H1 (cell line): ENCODE data around the gene KRTDAP. TPM values are rescaled to one million over a fixed set of nuclear protein-coding genes. Genes with fewer than 3 reads are reported as not detected.

Experiments used
- CTCF ChIA-PET: fragments of 300-600 bp; sonication (Branson Sonifier 250); formaldehyde crosslinking; loops from one replicate; lab custom pipeline; 2021; ENCODE audit not compliant: partially characterized antibody; lab: Charles Lee
- POLR2A ChIA-PET: fragments of 300-600 bp; sonication (Branson Sonifier 250); formaldehyde crosslinking; loops from one replicate; lab custom pipeline; 2021; ENCODE audit warnings: inconsistent platforms; ENCODE audit not compliant: partially characterized antibody; lab: Charles Lee
- DNase-seq, 2 experiments: peaks; one replicate each; pipeline versions ENCODE4 v3.0.0 to v3.0.0-alpha.2; 2010 to 2022; ENCODE audit warnings: low spot score in 2 of 2, low read depth in 1 of 2, mixed read lengths in 1 of 2
- FAIRE-seq: peaks from 2 replicates; lab custom pipeline; 2011; peaks lifted over from hg19 to GRCh38; lab: Jason Lieb, UNC
- H2AFZ ChIP-seq: 2 replicates; pipeline ENCODE4 v1.8.1; 2012; ENCODE audit warnings: low read length, inconsistent platforms
- H2AK5ac ChIP-seq: 2 replicates; pipeline ENCODE4 v1.6.1; 2013; ENCODE audit warnings: low read depth, low read length
- H2BK120ac ChIP-seq: replicated peaks from 2 replicates; pipeline ENCODE3; 2013; ENCODE audit warnings: low read depth, low read length, inconsistent platforms
- H2BK12ac ChIP-seq: 2 replicates; pipeline ENCODE4 v1.6.1; 2013; ENCODE audit warnings: low read depth, low read length
- H2BK15ac ChIP-seq: 2 replicates; pipeline ENCODE4 v1.6.1; 2013; ENCODE audit warnings: low read length
- H2BK20ac ChIP-seq: 2 replicates; pipeline ENCODE4 v1.6.1; 2013; ENCODE audit warnings: low read length
- H2BK5ac ChIP-seq: 2 replicates; pipeline ENCODE4 v1.6.1; 2013; ENCODE audit warnings: low read depth, low read length
- H3K14ac ChIP-seq: 2 replicates; pipeline ENCODE4 v1.6.1; 2013; ENCODE audit warnings: inconsistent platforms; ENCODE audit not compliant: insufficient read length
- H3K18ac ChIP-seq: 2 replicates; pipeline ENCODE4 v1.6.1; 2013; ENCODE audit warnings: low read length; ENCODE audit errors: extremely low read depth
- H3K23ac ChIP-seq: 2 replicates; pipeline ENCODE4 v1.6.1; 2013; ENCODE audit warnings: inconsistent platforms; ENCODE audit not compliant: insufficient read length
- H3K23me2 ChIP-seq: 2 replicates; pipeline ENCODE4 v1.6.1; 2013; ENCODE audit warnings: low read depth, low read length
- H3K27ac ChIP-seq: 2 replicates; pipeline ENCODE4 v1.6.1; 2011; ENCODE audit warnings: low read depth, low read length, inconsistent platforms
- H3K27me3 ChIP-seq, 4 experiments: replicated peaks in 1 of 4; 1 replicate in 1 of 4; 2 replicates in 3 of 4; pipeline versions ENCODE4 v1.6.1 to v1.8.1; 2011 to 2013; ENCODE audit warnings: low read length in 3 of 4, mild to moderate bottlenecking in 3 of 4, inconsistent platforms in 2 of 4, mixed read lengths in 2 of 4, moderate library complexity in 1 of 4; ENCODE audit not compliant: control insufficient read depth in 3 of 4, insufficient read depth in 3 of 4; ENCODE audit errors: extremely low read depth in 1 of 4
- H3K36me3 ChIP-seq, 4 experiments: 2 replicates each; pipeline versions ENCODE4 v1.6.1 to v1.8.1; 2011 to 2013; ENCODE audit warnings: mild to moderate bottlenecking in 4 of 4, low read length in 3 of 4, moderate library complexity in 2 of 4, control low read depth in 1 of 4, inconsistent platforms in 1 of 4; ENCODE audit not compliant: insufficient read depth in 4 of 4, control insufficient read depth in 2 of 4
- H3K4ac ChIP-seq: replicated peaks from 2 replicates; pipeline ENCODE3; 2013; ENCODE audit warnings: low read length, low read depth, mixed read lengths, inconsistent platforms; ENCODE audit not compliant: insufficient read length
- H3K4me1 ChIP-seq, 4 experiments: replicated peaks in 1 of 4; 1 replicate in 1 of 4; 2 replicates in 3 of 4; pipeline versions ENCODE4 v1.6.1 to v1.8.1; 2011 to 2013; ENCODE audit warnings: low read length in 3 of 4, inconsistent platforms in 2 of 4, mixed read lengths in 1 of 4; ENCODE audit not compliant: insufficient read depth in 4 of 4, control insufficient read depth in 3 of 4
- H3K4me2 ChIP-seq, 2 experiments: 2 replicates each; pipeline versions ENCODE4 v1.6.1 to v1.8.1; 2011 to 2013; ENCODE audit warnings: low read depth in 2 of 2, low read length in 2 of 2, control low read depth in 1 of 2, inconsistent platforms in 1 of 2, mild to moderate bottlenecking in 1 of 2; ENCODE audit not compliant: insufficient read depth in 1 of 2
- H3K4me3 ChIP-seq, 4 experiments: fragments of 200-600, 300-600 bp in 1 of 4; sonication (generic), shearing (Covaris generic), sonication (Bioruptor Twin) in 1 of 4; 2 replicates each; pipeline versions ENCODE4 v1.5.1 to v1.8.1; 2011 to 2016; ENCODE audit warnings: low read length in 4 of 4, low read depth in 3 of 4, control low read depth in 2 of 4, inconsistent platforms in 2 of 4, mild to moderate bottlenecking in 2 of 4, mixed read lengths in 1 of 4, moderate library complexity in 1 of 4; ENCODE audit not compliant: insufficient read depth in 2 of 4; ENCODE audit errors: extremely low read depth in 1 of 4
- H3K56ac ChIP-seq: replicated peaks from 2 replicates; pipeline ENCODE3; 2013; ENCODE audit warnings: low read depth, mild to moderate bottlenecking, mixed read lengths, low read length, inconsistent platforms; ENCODE audit not compliant: insufficient read length
- H3K79me1 ChIP-seq: 2 replicates; pipeline ENCODE4 v1.6.1; 2013; ENCODE audit warnings: low read depth, low read length, control low read depth
- H3K79me2 ChIP-seq, 2 experiments: 2 replicates each; pipeline versions ENCODE4 v1.6.1 to v1.8.1; 2012 to 2013; ENCODE audit warnings: low read length in 2 of 2, mild to moderate bottlenecking in 2 of 2, inconsistent platforms in 1 of 2; ENCODE audit not compliant: insufficient read depth in 2 of 2, control insufficient read depth in 1 of 2
- H3K9ac ChIP-seq, 4 experiments: replicated peaks in 1 of 4; 1 replicate in 1 of 4; 2 replicates in 3 of 4; pipeline versions ENCODE4 v1.6.1 to v1.8.1; 2011 to 2013; ENCODE audit warnings: low read depth in 3 of 4, low read length in 3 of 4, control low read depth in 2 of 4, mild to moderate bottlenecking in 2 of 4, moderate library complexity in 2 of 4, inconsistent platforms in 1 of 4; ENCODE audit errors: extremely low read depth in 1 of 4
- H3K9me3 ChIP-seq, 2 experiments: 2 replicates each; pipeline versions ENCODE4 v1.6.1 to v1.8.1; 2012 to 2013; ENCODE audit warnings: mild to moderate bottlenecking in 2 of 2, moderate library complexity in 2 of 2, control low read depth in 1 of 2, inconsistent platforms in 1 of 2, low read depth in 1 of 2, low read length in 1 of 2, mixed read lengths in 1 of 2; ENCODE audit not compliant: insufficient read depth in 2 of 2
- H4K20me1 ChIP-seq, 2 experiments: replicated peaks in 1 of 2; 2 replicates each; pipeline versions ENCODE3 to v1.8.1; 2011 to 2013; ENCODE audit warnings: inconsistent platforms in 2 of 2, low read length in 2 of 2, mild to moderate bottlenecking in 1 of 2; ENCODE audit not compliant: insufficient read depth in 2 of 2, control insufficient read depth in 1 of 2
- H4K5ac ChIP-seq: 2 replicates; pipeline ENCODE4 v1.6.1; 2013; ENCODE audit warnings: low read length, low read depth, mixed read lengths, inconsistent platforms; ENCODE audit not compliant: insufficient read length
- H4K8ac ChIP-seq: 2 replicates; pipeline ENCODE4 v1.8.0; 2013; ENCODE audit warnings: mild to moderate bottlenecking, moderate library complexity, low read length, inconsistent platforms; ENCODE audit not compliant: insufficient read depth; ENCODE audit errors: extremely low read depth
- H4K91ac ChIP-seq: replicated peaks from 2 replicates; pipeline ENCODE3; 2013; ENCODE audit warnings: low read length, mixed read lengths, inconsistent platforms; ENCODE audit not compliant: insufficient read length
- BACH1 ChIP-seq: IDR thresholded peaks from 2 replicates; pipeline ENCODE4 v1.6.1; 2012; ENCODE audit warnings: low read length, improper control_type of control experiment
- CBX5 ChIP-seq: fragments of 300-800, 300-1000 bp; sonication (generic); IDR thresholded peaks from 2 replicates; pipeline ENCODE4 v1.7.1; 2016; ENCODE audit warnings: antibody characterized with exemption, low read length, low read depth
- CEBPB ChIP-seq: IDR thresholded peaks from 2 replicates; pipeline ENCODE4 v1.6.1; 2012; ENCODE audit warnings: low read depth, low read length
- CHD2 ChIP-seq: IDR thresholded peaks from 2 replicates; pipeline ENCODE4 v1.6.1; 2012; ENCODE audit warnings: low read length, improper control_type of control experiment
- NANOG ChIP-seq: IDR thresholded peaks from 2 replicates; pipeline ENCODE4 v1.6.1; 2011; ENCODE audit warnings: low read length, low read depth, mild to moderate bottlenecking, inconsistent platforms; ENCODE audit not compliant: insufficient read depth, poor library complexity, severe bottlenecking
- NRF1 ChIP-seq: IDR thresholded peaks from 2 replicates; pipeline ENCODE4 v1.6.1; 2011; ENCODE audit warnings: mild to moderate bottlenecking, low read depth, low read length, improper control_type of control experiment
- PHF8 ChIP-seq: fragments of 200-600 bp; sonication (generic); conservative IDR thresholded peaks from 2 replicates; pipeline ENCODE4 v1.7.1; 2012; ENCODE audit warnings: low read depth, mild to moderate bottlenecking, inconsistent platforms, low read length, moderate library complexity
- SIRT6 ChIP-seq: IDR thresholded peaks from one replicate; pipeline ENCODE4 v1.7.1; 2012; ENCODE audit warnings: low read length, inconsistent platforms
- SIX5 ChIP-seq: IDR thresholded peaks from 2 replicates; pipeline ENCODE4 v1.6.1; 2011; ENCODE audit warnings: mild to moderate bottlenecking, low read depth, low read length
- TAF7 ChIP-seq: optimal IDR thresholded peaks from 2 replicates; pipeline ENCODE3; 2011; ENCODE audit warnings: low read depth, mild to moderate bottlenecking, inconsistent platforms, low read length, moderate library complexity, borderline replicate concordance
- TBP ChIP-seq: IDR thresholded peaks from 2 replicates; pipeline ENCODE4 v1.6.1; 2011; ENCODE audit warnings: low read depth, low read length, improper control_type of control experiment
- WGBS, 2 experiments: shearing (Covaris generic) in 1 of 2; methylation state at CpG; one replicate each; pipeline versions ENCODE4 v1.1.6 to v1.1.7; 2013 to 2015; ENCODE audit warnings: low lambda C conversion rate in 2 of 2, mixed read lengths in 2 of 2, inconsistent platforms in 1 of 2, low coverage in 1 of 2, missing lambda C conversion rate in 1 of 2; ENCODE audit not compliant: insufficient replicate concordance in 2 of 2, insufficient coverage in 1 of 2, insufficient read length in 1 of 2; ENCODE audit errors: extremely low coverage in 1 of 2, missing lambda C conversion rate in 1 of 2; 5-methylcytosine and 5-hydroxymethylcytosine counted together
- polyA plus RNA-seq, 7 experiments: library from polyadenylated mRNA; depleted of rRNA in 3 of 7; stranded (reverse) in 5 of 7; unstranded in 2 of 7; fragments of >200 nt in 5 of 7; fragments of 200-250 nt in 2 of 7; gene quantifications; 1 replicate in 5 of 7; 2 replicates in 1 of 7; 4 replicates in 1 of 7; pipeline versions ENCODE4 v1.2.1 to v1.2.3, GENCODE V29; 2011 to 2013; ENCODE audit warnings: missing spikeins in 2 of 7, mixed read lengths in 2 of 7
- total RNA-seq: library from RNA; stranded (reverse); fragmentation: NEBNext Ultra II Directional; extraction: Animal tissue kit (Norgen Biotek cat#: 25700); gene quantifications from 2 replicates; pipeline ENCODE4 v1.2.1, GENCODE V29; 2021
- TF ChIP-seq, protein P1 (sequence below): IDR thresholded peaks from 2 replicates; pipeline ENCODE4 v1.6.1; 2012; ENCODE audit warnings: inconsistent platforms
- TF ChIP-seq, protein P2 (sequence below): IDR thresholded peaks from 2 replicates; pipeline ENCODE4 v1.6.1; 2011; ENCODE audit warnings: low read depth, mild to moderate bottlenecking, low read length; ENCODE audit not compliant: insufficient read depth
- TF ChIP-seq, protein P3 (sequence below): IDR thresholded peaks from 2 replicates; pipeline ENCODE4 v1.6.1; 2012; ENCODE audit warnings: inconsistent platforms

Gene KRTDAP
- total and polyA plus RNA-seq, 2 of the 8 experiments (the other 6 are each of a cell fraction or from before 2014, with no cell fraction given) = 0.69 to 0.88 TPM

DNA sequence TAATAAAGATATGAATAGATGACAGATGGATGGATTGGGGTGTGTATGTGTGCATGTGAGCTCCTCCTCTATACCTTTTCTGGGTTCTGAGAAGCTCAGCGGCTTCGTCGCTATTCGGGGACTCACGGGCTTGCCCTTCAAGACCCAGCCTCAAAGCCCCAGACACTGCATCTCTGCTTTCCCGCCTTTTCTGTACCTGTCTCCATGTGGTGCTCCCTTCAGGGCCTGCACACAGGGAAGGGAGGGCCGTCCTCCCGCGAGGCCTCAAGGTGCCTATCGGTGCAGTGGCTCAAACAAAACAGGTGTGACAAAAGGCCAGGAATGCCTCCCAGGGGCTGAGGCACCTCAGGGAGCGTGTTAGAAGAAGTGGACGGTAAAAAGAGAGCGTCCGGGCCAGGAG, 16.2 kb downstream of the KRTDAP start:
- TF ChIP-seq SIRT6 (no peak), SIX5 (no peak), TAF7 (no peak), BACH1 (no peak), TBP (no peak), CBX5 (no peak), CHD2 (no peak), NANOG (no peak), PHF8 (no peak), CEBPB (no peak), NRF1 (no peak)
- TF ChIP-seq, protein P1, sequence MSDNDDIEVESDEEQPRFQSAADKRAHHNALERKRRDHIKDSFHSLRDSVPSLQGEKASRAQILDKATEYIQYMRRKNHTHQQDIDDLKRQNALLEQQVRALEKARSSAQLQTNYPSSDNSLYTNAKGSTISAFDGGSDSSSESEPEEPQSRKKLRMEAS = peak; percentile 87
- TF ChIP-seq, protein P2, sequence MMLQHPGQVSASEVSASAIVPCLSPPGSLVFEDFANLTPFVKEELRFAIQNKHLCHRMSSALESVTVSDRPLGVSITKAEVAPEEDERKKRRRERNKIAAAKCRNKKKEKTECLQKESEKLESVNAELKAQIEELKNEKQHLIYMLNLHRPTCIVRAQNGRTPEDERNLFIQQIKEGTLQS = no peak
- TF ChIP-seq, protein P3, sequence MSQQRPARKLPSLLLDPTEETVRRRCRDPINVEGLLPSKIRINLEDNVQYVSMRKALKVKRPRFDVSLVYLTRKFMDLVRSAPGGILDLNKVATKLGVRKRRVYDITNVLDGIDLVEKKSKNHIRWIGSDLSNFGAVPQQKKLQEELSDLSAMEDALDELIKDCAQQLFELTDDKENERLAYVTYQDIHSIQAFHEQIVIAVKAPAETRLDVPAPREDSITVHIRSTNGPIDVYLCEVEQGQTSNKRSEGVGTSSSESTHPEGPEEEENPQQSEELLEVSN = peak; percentile 96
- Histone ChIP-seq H3K79me2 (no peaks in the 10 kb centered on the region), H2BK120ac (no peak overlapping the region), H4K5ac (no peak overlapping the region), H3K18ac (no peak overlapping the region), H3K4ac (no peak overlapping the region), H3K23ac (no peak overlapping the region), H3K23me2 (no peaks in the 10 kb centered on the region), H2BK5ac (no peak overlapping the region), H3K9ac (no peak overlapping the region), H3K4me1 (no peaks in the 10 kb centered on the region), H4K91ac (no peak overlapping the region), H2BK20ac (no peak overlapping the region), H3K27me3 (no peaks in the 10 kb centered on the region), H2BK15ac (no peak overlapping the region), H4K20me1 (no peaks in the 10 kb centered on the region), H3K27ac (no peak overlapping the region), H3K4me3 (no peak overlapping the region), H3K79me1 (no peaks in the 10 kb centered on the region), H3K14ac (no peak overlapping the region), H3K56ac (no peak overlapping the region), H2AFZ (no peak overlapping the region), H3K4me2 (no peak overlapping the region), H4K8ac (no peak overlapping the region), H2AK5ac (no peak overlapping the region), H3K36me3 (no peaks in the 10 kb centered on the region), H2BK12ac (no peak overlapping the region), H3K9me3 (no peaks in the 10 kb centered on the region)
- ChIA-PET POLR2A (interaction anchor here (1.4 kb wide), 1 partner anchor 24 kb away, joined by 5 read pairs; no protein-coding TSS in a partner anchor), CTCF (interaction anchor here (0.7 to 4.2 kb wide), 11 partner anchors 12 to 121 kb away, joined by 3 to 18 read pairs (median 3); no protein-coding TSS in a partner anchor)
- no peak for DNase-seq
- FAIRE-seq = no peak
- WGBS, 2 experiments = 95% methylated on average over 14 of the region's 14 CpGs; no CpG with 5 or more reads in 1 of the 2 experiments
